ENCODE results near the gene BNC2. TPM values are rescaled to one million over a fixed set of nuclear protein-coding genes. Genes with fewer than 3 reads are reported as not detected.

BNC2 gene
- total RNA-seq, 6 experiments from 2014 or later: 0.22 to 0.80 (median 0.36) TPM

- H3K27me3 ChIP-seq: no peaks in the 10 kb centered on the region
- ATAC-seq (no peak), DNase-seq (no peak)
- H3K36me3 ChIP-seq: no peaks in the 10 kb centered on the region
- TF ChIP-seq POLR2A (IDR thresholded peaks at IDR 0.05): no peak
- no peak for TF ChIP-seq CTCF (IDR thresholded peaks at IDR 0.05)
- 22% methylated on average over 1 of the region's 1 CpG for WGBS (ENCODE audit: insufficient coverage, low coverage, low lambda C conversion rate, missing lambda C conversion rate)
- intact Hi-C loops (cut with DNase I): no loop called here
- H3K27ac ChIP-seq: no peak overlapping the region
- H3K4me3 ChIP-seq: no peak overlapping the region
- H3K4me1 ChIP-seq: no peaks in the 10 kb centered on the region
- no peaks in the 10 kb centered on the region for H3K9me3 ChIP-seq
Measured at GRCh38 chr9:16612627-16613026, 257.8 kb downstream of the BNC2 start.

GRCh38 chr9:16611983-16612382 is 258.5 kb downstream of the BNC2 start:
- DNase-seq: no peak
- Histone ChIP-seq H3K27ac (no peak overlapping the region), H3K36me3 (no peaks in the 10 kb centered on the region), H3K27me3 (no peaks in the 10 kb centered on the region), H3K4me3 (no peak overlapping the region), H3K4me1 (no peaks in the 10 kb centered on the region), H3K9me3 (no peaks in the 10 kb centered on the region)
- 35% methylated on average over 2 of the region's 2 CpGs for WGBS (ENCODE audit: insufficient coverage, low coverage, low lambda C conversion rate, missing lambda C conversion rate)
- intact Hi-C loops (cut with DNase I): no loop called here
- no peak for TF ChIP-seq POLR2A (IDR thresholded peaks at IDR 0.05)
- no peak for TF ChIP-seq CTCF (IDR thresholded peaks at IDR 0.05)
- ATAC-seq: no peak

- TF ChIP-seq POLR2A (IDR thresholded peaks at IDR 0.05): no peak
- no peak for TF ChIP-seq CTCF (IDR thresholded peaks at IDR 0.05)
- no peak overlapping the region for H3K27ac ChIP-seq
- intact Hi-C loops (cut with DNase I): no loop called here
Measured at GRCh38 chr9:16611001-16611400, 259.5 kb downstream of the BNC2 start.

GRCh38 chr9:16610538-16610937 is 259.9 kb downstream of the BNC2 start:
- H3K27me3 ChIP-seq: no peaks in the 10 kb centered on the region
- ATAC-seq (no peak), DNase-seq (no peak)
- no peaks in the 10 kb centered on the region for H3K4me1 ChIP-seq
- H3K9me3 ChIP-seq: no peaks in the 10 kb centered on the region
- TF ChIP-seq POLR2A (IDR thresholded peaks at IDR 0.05) (no peak), CTCF (IDR thresholded peaks at IDR 0.05) (no peak)
- WGBS (ENCODE audit: insufficient coverage, low coverage, low lambda C conversion rate, missing lambda C conversion rate): 43% methylated on average over 3 of the region's 3 CpGs
- intact Hi-C loops (cut with DNase I): no loop called here
- no peak overlapping the region for H3K27ac ChIP-seq
- H3K4me3 ChIP-seq: no peak overlapping the region
- H3K36me3 ChIP-seq: no peaks in the 10 kb centered on the region

More at GRCh38 chr9:16611001-16611400, 259.5 kb downstream of the BNC2 start:
- Histone ChIP-seq H3K4me1 (no peaks in the 10 kb centered on the region), H3K9me3 (no peaks in the 10 kb centered on the region), H3K4me3 (no peak overlapping the region), H3K27me3 (no peaks in the 10 kb centered on the region), H3K36me3 (no peaks in the 10 kb centered on the region)
- no peak for DNase-seq
- no peak for ATAC-seq
- 46% methylated on average over 4 of the region's 4 CpGs for WGBS (ENCODE audit: insufficient coverage, low coverage, low lambda C conversion rate, missing lambda C conversion rate)

- intact Hi-C loops (cut with DNase I): no loop called here
- no peak overlapping the region for H3K27ac ChIP-seq
- no peaks in the 10 kb centered on the region for H3K4me1 ChIP-seq
- H3K4me3 ChIP-seq: no peak overlapping the region
- no peaks in the 10 kb centered on the region for H3K27me3 ChIP-seq
- H3K9me3 ChIP-seq: no peaks in the 10 kb centered on the region
- DNase-seq: no peak
- TF ChIP-seq CTCF (IDR thresholded peaks at IDR 0.05): no peak
- TF ChIP-seq POLR2A (IDR thresholded peaks at IDR 0.05): no peak
- no peaks in the 10 kb centered on the region for H3K36me3 ChIP-seq
- no peak for ATAC-seq
- 85% methylated on average over 2 of the region's 2 CpGs for WGBS (ENCODE audit: insufficient coverage, low coverage, low lambda C conversion rate, missing lambda C conversion rate)
Measured at GRCh38 chr9:16608906-16609305, 261.6 kb downstream of the BNC2 start.

All from right lobe of liver (tissue), 6 donors.